ENCODE measurements around the gene BRDT.

BRDT gene

DNA sequence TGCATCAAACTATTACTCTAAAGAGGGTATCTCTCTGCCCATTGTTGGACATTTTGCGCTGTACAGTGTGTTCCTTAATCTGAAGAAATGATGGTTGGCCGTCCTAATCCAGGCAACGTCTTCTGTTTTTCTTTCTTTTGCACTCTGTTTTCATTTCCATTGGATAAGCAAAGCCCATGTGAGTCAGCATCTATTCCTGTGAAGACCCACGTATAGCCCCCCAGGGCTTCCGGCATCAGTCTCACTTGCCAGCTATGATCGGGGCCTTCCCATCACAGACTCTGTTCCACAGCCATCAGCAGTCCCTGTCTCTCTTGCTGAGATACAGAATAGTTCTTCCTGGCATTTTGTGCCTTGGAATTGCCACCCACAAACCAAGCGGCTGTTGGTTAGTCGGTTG is 29.2 kb upstream of the BRDT start:
- TF ChIP-seq, protein P1, sequence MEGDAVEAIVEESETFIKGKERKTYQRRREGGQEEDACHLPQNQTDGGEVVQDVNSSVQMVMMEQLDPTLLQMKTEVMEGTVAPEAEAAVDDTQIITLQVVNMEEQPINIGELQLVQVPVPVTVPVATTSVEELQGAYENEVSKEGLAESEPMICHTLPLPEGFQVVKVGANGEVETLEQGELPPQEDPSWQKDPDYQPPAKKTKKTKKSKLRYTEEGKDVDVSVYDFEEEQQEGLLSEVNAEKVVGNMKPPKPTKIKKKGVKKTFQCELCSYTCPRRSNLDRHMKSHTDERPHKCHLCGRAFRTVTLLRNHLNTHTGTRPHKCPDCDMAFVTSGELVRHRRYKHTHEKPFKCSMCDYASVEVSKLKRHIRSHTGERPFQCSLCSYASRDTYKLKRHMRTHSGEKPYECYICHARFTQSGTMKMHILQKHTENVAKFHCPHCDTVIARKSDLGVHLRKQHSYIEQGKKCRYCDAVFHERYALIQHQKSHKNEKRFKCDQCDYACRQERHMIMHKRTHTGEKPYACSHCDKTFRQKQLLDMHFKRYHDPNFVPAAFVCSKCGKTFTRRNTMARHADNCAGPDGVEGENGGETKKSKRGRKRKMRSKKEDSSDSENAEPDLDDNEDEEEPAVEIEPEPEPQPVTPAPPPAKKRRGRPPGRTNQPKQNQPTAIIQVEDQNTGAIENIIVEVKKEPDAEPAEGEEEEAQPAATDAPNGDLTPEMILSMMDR (conservative IDR thresholded peaks at IDR 0.05) = no peak
- no peak for TF ChIP-seq ZFX (IDR thresholded peaks at IDR 0.05)

DNA sequence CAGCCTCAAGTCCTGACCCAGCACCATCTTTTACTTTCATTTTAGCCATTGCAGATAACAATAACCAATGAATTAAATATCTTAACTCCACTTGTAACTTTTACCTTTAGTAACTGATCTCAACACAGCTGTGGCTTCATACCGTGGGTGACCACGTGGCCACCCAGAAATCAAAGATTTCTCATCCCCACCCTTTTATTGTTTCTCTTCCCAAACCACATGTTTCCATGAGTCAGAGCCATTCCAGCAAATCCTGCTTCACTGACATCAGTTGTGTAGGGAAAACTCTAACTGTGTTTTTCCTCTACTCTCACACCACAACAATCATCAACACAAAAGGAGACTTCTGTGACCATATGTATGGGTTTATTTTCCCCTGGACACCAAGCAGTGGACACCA is 25.1 kb upstream of the BRDT start:
- H3K27ac ChIP-seq = no peak overlapping the region
- TF ChIP-seq ZFX (IDR thresholded peaks at IDR 0.05) = no peak
- TF ChIP-seq, protein P1 (conservative IDR thresholded peaks at IDR 0.05) = no peak

More for the DNA sequence above, 29.2 kb upstream of the BRDT start:
- H3K27ac ChIP-seq = no peak overlapping the region

DNA sequence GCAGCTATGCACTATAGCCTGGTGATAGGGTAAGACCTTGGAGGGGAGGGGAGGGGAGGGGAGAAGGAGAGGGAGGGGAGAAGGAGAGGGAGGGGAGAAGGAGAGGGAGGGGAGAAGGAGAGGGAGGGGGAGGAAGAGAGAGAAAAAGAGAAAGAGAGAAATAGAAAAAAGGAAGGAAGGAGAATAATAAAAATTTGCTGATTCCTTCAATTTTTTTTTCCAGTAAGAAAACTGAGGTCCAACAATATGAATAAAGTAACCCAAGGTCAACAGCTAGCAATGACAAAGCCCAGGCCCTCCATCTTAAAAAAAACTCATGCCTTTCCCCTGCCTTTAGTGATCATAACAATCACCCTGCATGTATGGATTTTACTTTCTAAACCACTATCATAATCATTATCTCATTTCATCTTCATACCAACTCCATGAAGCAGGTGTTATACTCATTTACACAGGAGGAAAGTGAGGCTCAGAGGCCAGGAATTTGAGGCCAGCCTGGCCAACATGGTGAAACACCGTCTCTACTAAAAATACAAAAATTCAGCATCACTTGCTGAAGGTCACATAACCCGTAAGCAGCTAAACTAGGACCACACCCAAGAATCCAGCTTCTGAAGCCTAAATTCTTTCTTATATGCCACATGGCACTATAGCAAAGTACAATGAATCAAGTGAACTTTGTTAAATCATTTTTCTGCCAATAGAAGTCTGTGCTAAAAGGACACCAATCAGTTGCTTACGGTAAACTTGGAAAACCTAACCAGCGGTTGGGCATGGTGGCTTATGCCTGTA is 23.4 kb upstream of the BRDT start:
- no peak overlapping the region for H3K27ac ChIP-seq
- TF ChIP-seq, protein P1 (conservative IDR thresholded peaks at IDR 0.05) = no peak

- TF ChIP-seq ZFX (IDR thresholded peaks at IDR 0.05) = no peak
- no peak overlapping the region for H3K27ac ChIP-seq
Measured at GRCh38 chr1:91928026-91928425, 21.2 kb upstream of the BRDT start.

- H3K27ac ChIP-seq = no peak overlapping the region
- TF ChIP-seq ZFX (IDR thresholded peaks at IDR 0.05) = no peak
- TF ChIP-seq, protein P1 (conservative IDR thresholded peaks at IDR 0.05) = no peak
Measured at GRCh38 chr1:91929250-91929649, 20.0 kb upstream of the BRDT start.

DNA sequence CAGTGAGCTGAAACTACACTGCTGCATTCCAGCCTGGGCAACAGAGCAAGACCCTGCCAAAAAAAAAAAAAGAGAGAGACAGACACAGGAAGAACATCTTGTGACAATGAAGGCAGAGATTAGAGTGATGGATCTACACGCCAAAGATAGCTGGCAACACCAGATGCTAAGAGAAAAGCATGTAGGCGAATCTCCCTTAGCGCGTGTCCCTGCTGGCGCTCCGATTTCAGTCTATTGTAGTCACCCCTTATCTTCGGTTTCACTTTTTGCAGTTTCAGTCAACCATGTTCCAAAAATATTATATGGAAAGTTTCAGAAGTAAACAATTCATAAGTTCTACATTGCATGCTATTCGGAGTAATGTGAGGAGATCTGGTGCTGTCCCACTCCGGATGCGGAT is 11.6 kb upstream of the BRDT start:
- H3K27ac ChIP-seq = no peak overlapping the region
- TF ChIP-seq, protein P1 (conservative IDR thresholded peaks at IDR 0.05) = no peak
- TF ChIP-seq ZFX (IDR thresholded peaks at IDR 0.05) = no peak

DNA sequence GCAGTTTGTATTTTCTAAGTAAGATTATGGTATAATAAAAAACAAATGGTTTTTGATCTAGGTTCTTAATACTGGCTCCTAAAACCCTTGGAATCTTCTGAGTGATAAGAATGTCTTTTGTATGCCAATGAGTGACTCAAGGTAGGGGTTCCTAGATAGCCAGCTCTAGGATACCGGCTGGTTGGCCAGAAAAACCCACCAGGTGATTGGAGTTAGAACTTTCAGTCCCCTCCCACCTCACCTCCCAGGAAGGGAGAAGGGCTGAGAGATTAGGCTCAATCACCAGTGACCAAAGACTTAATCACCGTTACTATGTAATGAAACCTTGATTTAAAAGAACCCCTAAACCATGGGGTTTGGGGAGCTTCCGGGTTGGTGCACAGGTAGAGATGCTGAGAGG is 8.7 kb upstream of the BRDT start:
- H3K27ac ChIP-seq = no peak overlapping the region
- TF ChIP-seq, protein P1 (conservative IDR thresholded peaks at IDR 0.05) = no peak
- no peak for TF ChIP-seq ZFX (IDR thresholded peaks at IDR 0.05)

GRCh38 chr1:91944087-91944486 is 5.1 kb upstream of the BRDT start:
- no peak overlapping the region for H3K27ac ChIP-seq
- TF ChIP-seq, protein P1 (conservative IDR thresholded peaks at IDR 0.05) = no peak

All from C4-2B (cell line).